PFSK-1 (cell line): ENCODE results near the gene SPEM2.

Experiments
- REST ChIP-seq, 2 experiments: IDR thresholded peaks; 2 replicates each; pipeline versions ENCODE4 v1.6.1 to v1.8.0; 2011 to 2012; ENCODE audit warnings: low read depth in 2 of 2, low read length in 2 of 2, control low read depth in 1 of 2, inconsistent platforms in 1 of 2, mild to moderate bottlenecking in 1 of 2, moderate library complexity in 1 of 2; ENCODE audit not compliant: insufficient read depth in 1 of 2
- SIN3A ChIP-seq: IDR thresholded peaks from 2 replicates; pipeline ENCODE4 v1.6.1; 2012; ENCODE audit warnings: mild to moderate bottlenecking, low read length, moderate library complexity, borderline replicate concordance; ENCODE audit not compliant: insufficient read depth

GRCh38 chr17:7403727-7403976, 21.8 kb upstream of the SPEM2 start:
- no peak for TF ChIP-seq SIN3A
- no peak for TF ChIP-seq REST (IDR thresholded peaks at IDR 0.05; ENCODE audit: insufficient read depth in 1 of 2, low read depth in 2 of 2, low read length in 2 of 2)
